HEK293 (cell line): ENCODE data around the gene CNRIP1.

Source experiments
- PRDM6 ChIP-seq: fragments of 450-650 bp; formaldehyde crosslinking; IDR thresholded peaks from 2 replicates; pipeline ENCODE4 v1.5.1; 2017; ENCODE audit warnings: missing biosample characterization, missing genetic modification characterization
- ZNF157 ChIP-seq: fragments of 450-650 bp; formaldehyde crosslinking; IDR thresholded peaks from 2 replicates; pipeline ENCODE4 v1.5.1; 2016; ENCODE audit warnings: missing biosample characterization, missing genetic modification characterization
- ZNF629 ChIP-seq: fragments of 450-650 bp; formaldehyde crosslinking; IDR thresholded peaks from 2 replicates; pipeline ENCODE4 v1.5.1; 2017; ENCODE audit warnings: missing biosample characterization, missing genetic modification characterization
- ZSCAN23 ChIP-seq: fragments of 450-650 bp; formaldehyde crosslinking; IDR thresholded peaks from 2 replicates; pipeline ENCODE4 v1.5.1; 2016; ENCODE audit warnings: missing biosample characterization, missing genetic modification characterization

GRCh38 chr2:68318914-68319397 lies 793 bp downstream of the CNRIP1 start:
- TF ChIP-seq ZSCAN23 (tag by site-specific recombination), result no peak
- TF ChIP-seq ZNF629, result no peak
- TF ChIP-seq PRDM6 (tag by site-specific recombination), result no peak
- no peak for TF ChIP-seq ZNF157
